Mononuclear cell (primary cell): ENCODE measurements around the gene CEACAM20. TPM values are rescaled to one million over a fixed set of nuclear protein-coding genes. Genes with fewer than 3 reads are reported as not detected.
"Not testable (repeated sequence)": the region's sequence is repeated elsewhere in the genome, so short reads cannot be mapped to it uniquely, and the experiment has no call there.

Experiments
- H3K27me3 ChIP-seq: 2 replicates; pipeline ENCODE4 v1.6.0; 2011; ENCODE audit warnings: low read length, control low read depth; ENCODE audit not compliant: insufficient read depth
- H3K4me1 ChIP-seq: 2 replicates; pipeline ENCODE4 v1.5.1; 2011; ENCODE audit warnings: mild to moderate bottlenecking, low read length, control low read depth; ENCODE audit not compliant: insufficient read depth
- H3K4me3 ChIP-seq: 2 replicates; pipeline ENCODE4 v1.5.1; 2011; ENCODE audit warnings: mild to moderate bottlenecking, low read length, moderate library complexity
- H3K9me3 ChIP-seq: 2 replicates; pipeline ENCODE4 v1.5.1; 2011; ENCODE audit warnings: low read depth, mild to moderate bottlenecking, control low read depth, low read length
- total RNA-seq: library from RNA; depleted of rRNA; stranded (reverse); fragments of >200 nt; gene quantifications from one replicate; pipeline ENCODE4 v1.2.3, GENCODE V29; 2012

Gene CEACAM20
- total RNA-seq, 1 donor, result not detected

DNA sequence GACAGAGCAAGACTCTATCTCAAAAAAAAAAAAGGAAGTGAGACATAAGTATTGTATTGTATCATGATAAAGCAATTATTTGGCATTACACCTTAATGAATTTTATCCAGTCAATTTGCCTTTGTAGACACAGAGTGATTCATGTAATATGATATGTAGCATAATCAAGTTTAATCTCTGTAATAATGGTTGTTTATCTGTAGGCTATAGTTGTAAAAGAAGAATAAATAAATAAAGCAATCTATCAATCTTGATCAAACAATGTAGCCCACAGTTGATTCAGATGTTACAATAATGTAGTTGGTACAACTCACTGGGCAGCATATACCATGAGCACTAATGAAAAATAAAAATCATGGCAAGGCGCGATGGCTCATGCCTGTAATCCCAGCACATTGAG, 28.5 kb upstream of the CEACAM20 start:
- no peaks in the 10 kb centered on the region for H3K4me1 ChIP-seq
- no peaks in the 10 kb centered on the region for H3K9me3 ChIP-seq
- no peak overlapping the region for H3K4me3 ChIP-seq

DNA sequence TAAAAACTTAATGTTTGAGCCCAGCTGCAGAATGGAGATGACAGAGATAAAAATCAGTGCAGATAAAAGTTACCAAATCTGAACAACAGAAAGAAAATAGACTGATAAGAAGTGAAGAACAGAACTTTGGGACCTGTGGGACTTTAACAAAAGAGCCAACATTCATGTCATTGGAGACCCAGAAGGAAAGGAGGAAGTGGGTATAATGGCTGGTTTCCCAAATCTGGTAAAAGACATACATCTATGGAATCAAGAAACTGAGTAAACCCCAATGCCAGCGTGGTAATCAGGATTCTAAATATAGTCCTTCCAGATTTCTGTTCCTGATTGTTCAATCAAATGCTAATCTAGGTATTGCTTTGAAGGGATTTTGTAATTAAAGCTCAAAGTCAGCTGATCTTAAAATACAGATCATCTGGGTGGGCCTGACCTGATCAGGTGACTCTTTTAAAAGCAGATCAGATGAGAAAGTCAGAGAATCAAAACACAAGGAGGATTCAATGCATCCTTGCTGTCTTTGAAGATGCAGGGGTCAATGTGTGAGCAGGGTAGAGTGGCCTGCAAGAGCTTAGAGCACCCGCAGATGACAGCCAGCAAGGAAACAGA, 25.3 kb upstream of the CEACAM20 start:
- no peak overlapping the region for H3K4me3 ChIP-seq
- H3K4me1 ChIP-seq, result no peaks in the 10 kb centered on the region
- no peaks in the 10 kb centered on the region for H3K27me3 ChIP-seq
- H3K9me3 ChIP-seq, result no peaks in the 10 kb centered on the region

More for the DNA sequence above, 28.5 kb upstream of the CEACAM20 start:
- no peaks in the 10 kb centered on the region for H3K27me3 ChIP-seq

DNA sequence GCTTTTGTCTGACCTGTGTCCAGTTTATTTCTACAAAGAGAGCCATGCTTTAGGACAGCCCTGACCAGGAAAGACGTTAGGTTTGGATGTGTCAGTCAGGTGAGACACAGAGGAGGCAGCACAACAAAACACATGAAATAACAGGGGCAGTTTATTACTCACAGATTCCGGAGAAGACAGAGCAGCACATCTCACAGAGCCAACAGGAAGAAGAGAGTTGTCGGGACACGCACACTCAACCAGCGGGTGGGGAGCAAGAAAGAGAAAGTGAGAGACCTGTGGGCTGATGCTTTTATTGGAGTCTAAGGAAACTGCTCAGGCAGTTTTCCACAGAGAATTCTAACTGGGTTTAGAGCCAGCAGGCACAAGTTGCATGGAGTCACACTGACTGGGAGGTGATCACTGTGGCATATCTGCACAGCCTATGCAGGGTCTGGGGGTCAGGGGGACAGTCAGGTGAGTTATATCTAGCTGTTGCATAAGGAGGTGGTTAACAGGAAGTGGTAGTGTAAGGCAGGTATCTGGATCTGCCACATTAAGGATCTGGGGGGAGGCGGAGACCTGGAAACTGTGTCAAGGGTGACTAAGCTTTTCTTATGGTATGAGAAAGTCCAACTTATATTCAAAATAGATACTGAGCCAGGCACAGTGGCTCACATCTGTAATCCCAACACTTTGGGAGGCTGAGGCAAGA, 24.1 kb upstream of the CEACAM20 start:
- H3K9me3 ChIP-seq, result no peaks in the 10 kb centered on the region
- H3K27me3 ChIP-seq, result no peaks in the 10 kb centered on the region
- H3K4me3 ChIP-seq, result no peak overlapping the region
- no peaks in the 10 kb centered on the region for H3K4me1 ChIP-seq

DNA sequence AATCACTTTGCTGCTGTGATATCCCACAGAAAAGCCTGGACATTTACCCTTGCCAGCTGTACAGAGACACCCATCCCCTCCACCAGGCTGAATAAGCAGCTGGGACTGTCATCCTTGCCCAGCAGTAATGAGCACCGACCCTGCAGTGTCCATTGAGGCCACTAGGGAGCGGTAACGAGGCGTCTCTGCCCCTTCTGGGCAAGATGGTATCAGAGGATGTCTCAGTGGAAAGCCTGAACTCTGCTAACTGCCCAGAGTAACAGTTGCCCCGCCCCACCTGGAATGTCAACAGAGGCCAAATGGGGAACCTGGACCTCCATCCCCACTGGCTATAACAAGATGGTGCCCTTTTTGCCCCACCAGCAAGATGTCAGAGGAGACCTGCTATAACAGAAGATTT, 22.8 kb upstream of the CEACAM20 start:
- Histone ChIP-seq H3K4me3 (no peak overlapping the region), H3K27me3 (no peaks in the 10 kb centered on the region), H3K4me1 (no peaks in the 10 kb centered on the region), H3K9me3 (no peaks in the 10 kb centered on the region)

DNA sequence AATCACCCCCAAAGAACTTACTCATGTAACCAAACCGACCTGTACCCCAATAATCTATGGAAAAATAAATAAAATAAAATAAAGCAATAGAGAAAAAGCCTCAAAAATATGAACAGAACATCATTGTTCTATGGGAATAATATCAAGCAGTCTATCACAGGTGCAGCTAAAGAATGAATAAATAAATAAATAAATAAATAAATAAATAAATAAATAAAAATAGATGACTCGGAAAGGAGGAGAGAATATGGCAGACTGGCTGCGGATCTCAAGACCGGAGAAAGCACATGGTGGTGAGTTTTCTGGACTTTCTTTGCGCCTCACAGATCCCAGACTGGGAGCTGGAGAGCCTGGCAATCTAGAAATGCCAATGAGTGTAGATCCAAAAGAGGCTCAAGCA, 22.4 kb upstream of the CEACAM20 start:
- Histone ChIP-seq H3K4me1 (no peaks in the 10 kb centered on the region), H3K9me3 (no peaks in the 10 kb centered on the region), H3K27me3 (no peaks in the 10 kb centered on the region), H3K4me3 (no peak overlapping the region)

DNA sequence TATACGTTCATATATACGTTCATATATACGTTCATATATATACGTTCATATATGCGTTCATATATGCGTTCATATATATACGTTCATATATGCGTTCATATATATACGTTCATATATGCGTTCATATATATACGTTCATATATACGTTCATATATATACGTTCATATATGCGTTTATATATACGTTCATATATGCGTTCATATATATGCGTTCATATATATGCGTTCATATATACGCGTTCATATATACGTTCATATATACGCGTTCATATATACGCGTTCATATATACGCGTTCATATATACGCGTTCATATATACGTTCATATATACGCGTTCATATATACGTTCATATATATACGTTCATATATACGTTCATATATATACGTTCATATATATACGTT, 21.5 kb upstream of the CEACAM20 start:
- H3K4me3 ChIP-seq, H3K27me3 ChIP-seq, H3K9me3 ChIP-seq, H3K4me1 ChIP-seq: not testable (repeated sequence)

DNA sequence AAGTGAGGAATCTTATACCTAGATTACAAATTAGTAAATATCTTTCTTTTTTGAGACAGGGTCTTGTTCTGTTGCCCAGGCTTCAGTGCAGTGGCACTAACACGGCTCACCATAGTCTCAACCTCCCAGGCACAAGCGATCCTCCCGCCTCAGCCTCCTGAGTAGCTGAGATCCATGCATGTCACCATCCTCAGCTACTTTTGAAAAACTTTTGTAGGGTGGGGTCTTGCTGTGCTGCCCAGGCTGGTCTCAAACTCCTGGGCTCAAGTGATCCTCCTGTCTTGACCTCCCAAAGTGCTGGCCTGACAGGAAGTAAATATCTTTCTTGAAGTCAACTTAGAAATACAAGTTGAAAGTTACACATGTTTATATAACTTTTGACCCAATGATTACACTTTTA, 20.0 kb upstream of the CEACAM20 start:
- H3K27me3 ChIP-seq, result no peaks in the 10 kb centered on the region
- no peaks in the 10 kb centered on the region for H3K9me3 ChIP-seq
- H3K4me3 ChIP-seq, result no peak overlapping the region
- no peaks in the 10 kb centered on the region for H3K4me1 ChIP-seq

DNA sequence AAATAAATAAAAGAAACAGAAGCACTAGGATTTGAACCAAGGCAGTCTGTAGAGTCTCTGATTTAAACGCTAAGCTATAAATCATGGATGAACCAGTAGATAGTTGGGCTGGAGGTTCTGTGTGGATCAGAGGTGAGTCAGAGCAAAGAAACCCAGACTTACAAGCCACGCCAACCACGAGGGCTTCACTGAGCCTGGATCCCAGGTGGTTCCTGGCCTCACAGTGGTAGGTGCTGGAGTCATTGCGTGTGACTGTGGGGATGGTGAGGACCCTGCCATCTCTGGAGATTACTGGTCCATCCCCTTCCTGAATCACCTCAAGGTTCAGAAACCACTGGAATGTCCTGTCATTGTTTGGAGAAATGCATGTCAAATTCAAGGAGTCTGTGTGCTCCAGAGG, 19.3 kb upstream of the CEACAM20 start:
- Histone ChIP-seq H3K27me3 (no peaks in the 10 kb centered on the region), H3K9me3 (no peaks in the 10 kb centered on the region), H3K4me3 (no peak overlapping the region), H3K4me1 (no peaks in the 10 kb centered on the region)

DNA sequence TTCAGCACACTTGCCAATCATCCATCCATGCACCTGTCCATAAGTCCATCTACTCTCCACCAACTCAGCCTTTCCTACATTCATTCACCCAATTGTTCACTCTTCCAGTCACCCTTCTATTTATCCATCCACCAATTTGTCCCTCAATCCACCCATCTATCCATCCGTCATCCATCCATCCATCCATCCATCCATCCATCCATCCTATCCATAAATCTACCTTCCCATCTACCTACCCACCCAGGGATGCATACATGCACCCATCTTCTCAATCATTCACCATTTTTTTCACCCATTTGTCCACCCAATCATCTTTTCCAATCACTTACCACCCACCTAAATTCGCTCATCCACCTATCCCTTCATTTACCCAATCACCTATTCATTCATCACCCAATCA, 14.6 kb upstream of the CEACAM20 start:
- no peaks in the 10 kb centered on the region for H3K9me3 ChIP-seq
- H3K4me3 ChIP-seq, result no peak overlapping the region
- H3K4me1 ChIP-seq, result no peaks in the 10 kb centered on the region
- H3K27me3 ChIP-seq, result no peaks in the 10 kb centered on the region

DNA sequence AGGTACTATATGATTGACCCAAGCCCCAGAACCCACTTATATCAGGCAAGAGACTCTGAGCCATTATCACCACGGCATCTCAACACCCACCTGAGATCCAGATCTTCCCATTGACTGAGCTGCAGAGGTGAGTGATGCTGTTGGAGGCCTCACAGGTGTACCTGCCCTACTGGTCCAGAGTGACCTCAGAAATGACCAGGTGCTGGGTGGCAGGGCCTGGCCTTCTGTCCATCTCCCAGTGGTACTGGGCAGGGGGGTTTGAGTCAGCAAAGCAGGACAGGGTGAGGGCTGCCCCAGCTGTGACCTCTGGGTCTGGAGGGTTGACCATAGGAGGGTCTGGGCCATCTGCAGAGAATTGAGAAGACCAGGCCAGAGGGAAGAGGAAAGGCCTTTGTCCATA, 13.2 kb upstream of the CEACAM20 start:
- Histone ChIP-seq H3K9me3 (no peaks in the 10 kb centered on the region), H3K4me3 (no peak overlapping the region), H3K4me1 (no peaks in the 10 kb centered on the region), H3K27me3 (no peaks in the 10 kb centered on the region)

DNA sequence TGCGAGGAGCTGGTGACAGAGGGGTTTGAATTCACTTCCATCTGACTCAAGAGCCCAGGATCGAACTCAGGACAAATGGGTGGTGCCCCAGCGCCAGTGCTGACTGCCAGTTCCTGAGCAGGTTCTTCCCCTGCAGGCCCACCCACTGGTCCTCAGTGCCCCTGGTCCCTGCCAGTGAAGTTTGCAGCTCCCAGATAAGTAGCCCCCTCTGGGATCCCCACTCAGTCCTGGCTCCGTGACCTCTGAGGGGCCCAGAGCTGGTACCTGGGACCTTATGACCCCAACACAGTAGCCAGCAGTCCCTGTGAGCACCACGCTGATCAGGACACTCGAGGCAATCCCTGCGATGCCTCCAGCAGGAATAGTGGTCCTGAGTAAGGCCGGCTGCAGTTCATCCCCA, 11.3 kb upstream of the CEACAM20 start:
- Histone ChIP-seq H3K9me3 (no peaks in the 10 kb centered on the region), H3K4me1 (no peaks in the 10 kb centered on the region), H3K4me3 (no peak overlapping the region), H3K27me3 (no peaks in the 10 kb centered on the region)

DNA sequence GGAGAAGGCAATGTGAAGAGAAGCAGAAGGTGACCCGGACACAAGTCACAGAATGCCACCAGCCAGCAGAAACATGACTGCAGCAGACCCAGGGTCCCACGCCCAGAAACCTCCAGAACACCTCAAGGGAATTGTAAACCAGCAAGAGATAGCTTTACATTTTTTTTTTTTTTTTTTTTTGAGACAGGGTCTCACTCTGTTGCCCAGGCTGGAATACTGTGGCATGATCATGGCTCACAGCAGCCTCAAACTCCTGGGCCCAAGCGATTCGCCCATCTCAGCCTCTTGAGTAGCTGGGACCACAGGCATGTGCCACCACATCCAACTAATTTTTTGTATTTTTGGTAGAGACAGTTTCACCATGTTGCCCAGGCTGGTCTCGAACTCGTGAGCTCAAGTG, 10.5 kb upstream of the CEACAM20 start:
- no peaks in the 10 kb centered on the region for H3K27me3 ChIP-seq
- no peaks in the 10 kb centered on the region for H3K4me1 ChIP-seq
- no peak overlapping the region for H3K4me3 ChIP-seq
- no peaks in the 10 kb centered on the region for H3K9me3 ChIP-seq

DNA sequence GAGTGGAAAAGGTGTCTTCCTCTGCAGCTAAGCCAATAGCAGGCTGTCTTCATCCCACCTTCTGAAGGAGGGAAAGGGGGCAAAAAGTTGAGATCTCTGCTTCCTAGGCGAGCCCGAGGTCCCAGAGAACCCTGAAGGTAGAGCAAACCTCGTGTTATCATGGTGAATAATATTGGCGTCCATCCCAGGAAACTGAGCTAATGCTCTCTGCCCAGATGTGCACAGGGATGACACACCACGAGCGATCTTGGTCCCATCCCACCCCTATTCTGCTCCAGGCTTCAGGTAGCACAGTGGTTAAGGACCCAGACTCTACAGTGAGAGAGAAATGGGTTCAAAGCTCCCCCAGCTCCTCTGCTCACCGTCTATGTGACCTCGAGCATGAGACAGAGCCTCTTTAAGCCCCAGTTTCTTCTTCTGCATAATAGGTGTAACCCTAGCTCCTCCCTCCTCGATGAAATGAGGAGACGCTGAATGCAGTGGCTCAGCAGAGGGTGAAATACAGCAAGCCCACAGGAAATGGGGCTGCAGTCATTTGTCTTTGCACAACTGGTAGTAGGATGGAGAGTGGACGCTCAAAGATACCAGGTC, 9.9 kb upstream of the CEACAM20 start:
- Histone ChIP-seq H3K4me3 (no peak overlapping the region), H3K27me3 (no peaks in the 10 kb centered on the region), H3K4me1 (no peaks in the 10 kb centered on the region), H3K9me3 (no peaks in the 10 kb centered on the region)

DNA sequence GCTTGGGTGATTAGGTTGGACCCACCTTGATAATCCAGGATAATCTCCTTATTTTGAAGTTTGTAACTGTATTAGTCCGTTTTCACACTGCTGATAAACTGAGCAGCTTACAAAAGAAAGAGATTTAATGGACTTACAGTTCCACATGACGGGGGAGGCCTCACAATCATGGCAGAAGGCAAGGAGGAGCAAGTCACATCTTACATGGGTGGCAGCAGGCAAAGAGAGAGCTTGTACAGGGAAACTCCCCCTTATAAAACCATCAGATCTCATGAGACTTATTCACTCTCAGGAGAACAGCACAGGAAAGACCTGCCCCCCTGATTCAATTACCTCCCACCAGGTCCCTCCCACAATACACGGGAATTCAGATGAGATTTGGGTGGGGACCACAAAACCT, 5.9 kb upstream of the CEACAM20 start:
- H3K4me1 ChIP-seq, H3K27me3 ChIP-seq, H3K9me3 ChIP-seq, H3K4me3 ChIP-seq: not testable (repeated sequence)

DNA sequence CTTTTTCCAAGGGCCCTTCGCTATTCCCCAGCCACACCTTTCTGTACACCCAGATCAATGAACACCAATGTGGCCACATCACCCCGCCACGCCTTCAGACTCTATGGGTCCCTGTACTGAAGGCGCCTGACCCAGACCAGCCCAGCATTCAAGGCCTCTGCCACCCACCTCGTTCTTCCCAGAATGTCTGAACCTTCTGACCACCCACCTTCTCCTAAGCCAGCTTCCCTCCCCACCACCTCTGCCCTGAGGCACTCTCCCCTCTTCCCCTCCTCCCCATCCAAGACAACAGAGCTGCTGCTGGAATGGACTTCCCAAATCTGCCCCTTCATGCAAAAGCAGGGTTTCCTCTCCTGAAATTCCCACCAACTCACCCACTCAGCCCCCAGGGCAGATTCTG, 3.3 kb upstream of the CEACAM20 start:
- Histone ChIP-seq H3K9me3 (no peaks in the 10 kb centered on the region), H3K4me1 (no peaks in the 10 kb centered on the region), H3K27me3 (no peaks in the 10 kb centered on the region), H3K4me3 (no peak overlapping the region)

DNA sequence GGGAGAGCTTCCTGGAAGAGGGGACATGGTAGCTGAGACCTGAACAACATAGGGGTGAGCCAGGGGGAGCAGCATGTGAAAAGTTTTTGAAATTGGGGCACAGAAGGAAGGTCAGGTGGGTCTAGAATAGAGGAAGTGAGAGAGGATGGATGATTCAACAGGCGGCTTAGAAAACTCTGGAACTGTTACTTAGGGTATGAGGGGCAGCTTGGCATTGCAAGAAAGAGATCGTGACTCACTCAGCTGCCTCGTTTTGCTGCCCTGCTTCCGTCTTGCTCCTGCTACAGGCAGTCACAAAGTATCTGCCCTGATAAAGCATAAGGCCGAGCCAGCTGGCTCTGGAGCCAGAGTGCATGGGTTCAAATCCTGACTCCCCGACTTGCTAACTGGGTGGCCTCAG, 1.3 kb upstream of the CEACAM20 start:
- no peak overlapping the region for H3K4me3 ChIP-seq
- no peaks in the 10 kb centered on the region for H3K27me3 ChIP-seq
- no peaks in the 10 kb centered on the region for H3K4me1 ChIP-seq
- H3K9me3 ChIP-seq, result no peaks in the 10 kb centered on the region
